HepG2 (cell line): ENCODE data around the gene YBX2. TPM values are rescaled to one million over a fixed set of nuclear protein-coding genes. Genes with fewer than 3 reads are reported as not detected.
A peak's percentile ranks its signal among the peaks of the same experiment; 100 is the strongest.

Experiments
- HOXA5 ChIP-seq: sonication (generic); formaldehyde crosslinking; IDR thresholded peaks from 2 replicates; pipeline ENCODE4 v1.4.0; 2020; ENCODE audit warnings: missing genetic modification reagents
- NFE2L1 ChIP-seq: sonication (generic); formaldehyde crosslinking; IDR thresholded peaks from 2 replicates; pipeline ENCODE4 v1.4.0; 2020; ENCODE audit warnings: missing genetic modification reagents, mild to moderate bottlenecking, borderline replicate concordance
- NR1H2 ChIP-seq: sonication (generic); formaldehyde crosslinking; IDR thresholded peaks from 2 replicates; pipeline ENCODE4 v1.8.1; 2022; ENCODE audit warnings: low read depth, missing genetic modification reagents, borderline replicate concordance
- POLR2G ChIP-seq: fragments of 200-400 bp; formaldehyde crosslinking; IDR thresholded peaks from 2 replicates; pipeline ENCODE4 v1.6.1; 2018; ENCODE audit warnings: mild to moderate bottlenecking, low read depth, low read length, moderate library complexity
- REPIN1 ChIP-seq: sonication (generic); formaldehyde crosslinking; IDR thresholded peaks from 2 replicates; pipeline ENCODE4 v1.8.0; 2022; ENCODE audit warnings: missing genetic modification reagents, low read depth, mild to moderate bottlenecking, borderline replicate concordance
- RFXAP ChIP-seq: sonication (generic); formaldehyde crosslinking; IDR thresholded peaks from 2 replicates; pipeline ENCODE4 v1.4.0; 2020; ENCODE audit warnings: missing genetic modification reagents, borderline replicate concordance
- SMYD3 ChIP-seq: sonication (generic); formaldehyde crosslinking; IDR thresholded peaks from 2 replicates; pipeline ENCODE4 v1.8.1; 2023; ENCODE audit warnings: mild to moderate bottlenecking, missing genetic modification reagents
- TGIF2 ChIP-seq: IDR thresholded peaks from 2 replicates; pipeline ENCODE4 v1.6.1; 2016; ENCODE audit warnings: control low read depth, missing compliant biosample characterization
- ZKSCAN1 ChIP-seq: fragments of 150-350 bp; IDR thresholded peaks from 2 replicates; pipeline ENCODE4 v1.6.1; 2014; ENCODE audit warnings: low read length
- ZNF160 ChIP-seq: sonication (generic); formaldehyde crosslinking; IDR thresholded peaks from 2 replicates; pipeline ENCODE4 v1.8.0; 2022; ENCODE audit warnings: mild to moderate bottlenecking, inconsistent platforms, missing genetic modification reagents
- ZNF235 ChIP-seq: sonication (generic); formaldehyde crosslinking; IDR thresholded peaks from 2 replicates; pipeline ENCODE4 v1.8.1; 2023; ENCODE audit warnings: mild to moderate bottlenecking, missing genetic modification reagents, borderline replicate concordance
- ZNF264 ChIP-seq: sonication (generic); formaldehyde crosslinking; IDR thresholded peaks from 2 replicates; pipeline ENCODE4 v1.4.0; 2020; ENCODE audit warnings: missing genetic modification reagents
- ZNF30 ChIP-seq: sonication (generic); formaldehyde crosslinking; IDR thresholded peaks from 2 replicates; pipeline ENCODE4 v1.5.0; 2020; ENCODE audit warnings: mild to moderate bottlenecking, missing genetic modification reagents
- ZNF446 ChIP-seq: sonication (generic); formaldehyde crosslinking; IDR thresholded peaks from 2 replicates; pipeline ENCODE4 v1.5.0; 2020; ENCODE audit warnings: mild to moderate bottlenecking, missing genetic modification reagents
- ZNF83 ChIP-seq: sonication (generic); formaldehyde crosslinking; IDR thresholded peaks from 2 replicates; pipeline ENCODE4 v1.4.0; 2020; ENCODE audit warnings: missing genetic modification reagents, mild to moderate bottlenecking, borderline replicate concordance
- polyA plus RNA-seq, 8 experiments: library from polyadenylated mRNA; depleted of rRNA in 3 of 8; stranded (reverse) in 7 of 8; unstranded in 1 of 8; fragments of >200 nt; fragmentation: Illumina TruSeq in 4 of 8; extraction: Trizol in 4 of 8; gene quantifications; 2 replicates each; pipeline versions ENCODE4 v1.2.1 to v1.2.3, GENCODE V29; 2011 to 2016; ENCODE audit warnings: low read depth in 4 of 8, missing spikeins in 1 of 8, mixed read lengths in 1 of 8; ENCODE audit not compliant: insufficient read depth in 1 of 8
- total RNA-seq, 5 experiments: library from RNA; depleted of rRNA; stranded (reverse); fragments of >200 nt; fragmentation: Illumina TruSeq; extraction: Trizol; gene quantifications; 2 replicates each; pipeline ENCODE4 v1.2.3, GENCODE V29; 2016; ENCODE audit warnings: low read depth in 1 of 5
- TF ChIP-seq, protein P1 (sequence below): sonication (generic); formaldehyde crosslinking; IDR thresholded peaks from 2 replicates; pipeline ENCODE4 v1.8.1; 2023; ENCODE audit warnings: mild to moderate bottlenecking, missing genetic modification reagents, borderline replicate concordance
- TF ChIP-seq, protein P2 (sequence below): sonication (generic); formaldehyde crosslinking; IDR thresholded peaks from 2 replicates; pipeline ENCODE4 v1.5.0; 2020; ENCODE audit warnings: missing genetic modification reagents, mild to moderate bottlenecking, borderline replicate concordance
- TF ChIP-seq, protein P3 (sequence below): sonication (generic); formaldehyde crosslinking; IDR thresholded peaks from 2 replicates; pipeline ENCODE4 v1.4.0; 2020; ENCODE audit warnings: missing genetic modification reagents

YBX2 gene
- total and polyA plus RNA-seq, 2 of the 13 experiments (the other 11 are each of a cell fraction or from before 2014, with no cell fraction given): 0.12 to 0.22 TPM

DNA sequence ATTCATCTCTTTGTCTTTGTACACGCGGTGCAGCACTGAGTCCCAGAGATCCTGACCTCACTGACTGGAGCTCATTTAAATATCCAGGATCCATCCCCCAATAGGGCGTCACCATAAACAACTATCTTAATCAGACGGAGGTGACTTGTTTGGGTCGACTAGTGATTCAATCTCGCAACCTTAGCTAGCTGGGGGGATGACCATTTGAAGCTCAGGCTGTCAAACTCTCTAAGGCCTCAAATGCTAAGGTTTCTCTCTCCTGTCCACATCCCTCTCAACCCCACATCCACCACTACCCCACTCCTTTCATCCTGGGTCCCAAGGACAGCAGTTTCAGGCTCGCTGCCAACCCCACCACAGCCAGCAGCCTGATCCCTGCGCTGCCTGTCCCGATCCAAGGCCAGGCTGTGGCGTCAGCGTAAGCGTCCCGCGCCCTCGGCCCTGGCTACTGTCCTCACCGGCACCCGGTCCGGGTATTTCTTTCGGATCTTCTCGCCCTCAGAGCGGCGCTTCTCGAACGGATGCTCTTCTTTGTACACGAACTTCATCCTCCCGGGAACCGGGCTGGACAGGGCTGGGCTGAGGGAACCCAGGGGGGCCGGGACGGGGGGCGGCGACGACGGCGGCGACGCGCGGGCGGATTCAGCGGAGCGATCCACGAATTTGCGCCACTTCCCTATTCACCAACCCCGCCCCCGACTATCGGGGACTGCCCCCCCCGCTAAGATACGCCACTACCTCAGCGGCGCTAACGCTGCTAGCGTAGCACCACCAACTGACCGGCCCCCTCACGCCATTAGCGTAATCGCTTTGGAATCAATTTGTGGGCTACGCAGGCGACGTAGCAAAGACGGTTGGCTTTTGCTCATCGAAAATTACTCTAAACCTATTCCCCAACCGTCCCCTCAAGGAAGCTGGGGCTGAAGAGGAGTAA lies 52.4 kb downstream of the YBX2 start, which contains the start of gene GABARAP (continued):
- TF ChIP-seq ZNF264 (no peak), POLR2G (no peak; the same call in 1 of the 2 replicates), ZNF160 (CRISPR knock-in tag) (no peak), NR1H2 (CRISPR knock-in tag) (0 out of 2 replicates have a peak, but pooled peaks have one; percentile 64), HOXA5 (peak; percentile 85), REPIN1 (CRISPR knock-in tag) (no peak), ZNF446 (no peak), SMYD3 (CRISPR knock-in tag) (no peak), ZNF83 (CRISPR knock-in tag) (0 out of 2 replicates have a peak, but pooled peaks have one; percentile 28), ZKSCAN1 (no peak), TGIF2 (CRISPR knock-in tag) (no peak), NFE2L1 (CRISPR knock-in tag) (no peak), RFXAP (no peak; the same call in 1 of the 2 replicates), ZNF30 (no peak), ZNF235 (peak; percentile 50; the same call in 1 of the 2 replicates)
- TF ChIP-seq, protein P1, sequence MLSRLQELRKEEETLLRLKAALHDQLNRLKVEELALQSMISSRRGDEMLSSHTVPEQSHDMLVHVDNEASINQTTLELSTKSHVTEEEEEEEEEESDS (CRISPR knock-in tag): no peak
- TF ChIP-seq, protein P2, sequence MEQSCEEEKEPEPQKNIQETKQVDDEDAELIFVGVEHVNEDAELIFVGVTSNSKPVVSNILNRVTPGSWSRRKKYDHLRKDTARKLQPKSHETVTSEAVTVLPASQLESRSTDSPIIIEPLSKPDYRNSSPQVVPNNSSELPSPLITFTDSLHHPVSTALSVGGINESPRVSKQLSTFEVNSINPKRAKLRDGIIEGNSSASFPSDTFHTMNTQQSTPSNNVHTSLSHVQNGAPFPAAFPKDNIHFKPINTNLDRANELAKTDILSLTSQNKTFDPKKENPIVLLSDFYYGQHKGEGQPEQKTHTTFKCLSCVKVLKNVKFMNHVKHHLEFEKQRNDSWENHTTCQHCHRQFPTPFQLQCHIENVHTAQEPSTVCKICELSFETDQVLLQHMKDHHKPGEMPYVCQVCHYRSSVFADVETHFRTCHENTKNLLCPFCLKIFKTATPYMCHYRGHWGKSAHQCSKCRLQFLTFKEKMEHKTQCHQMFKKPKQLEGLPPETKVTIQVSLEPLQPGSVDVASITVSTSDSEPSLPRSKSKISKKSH (CRISPR knock-in tag): peak; percentile 39; the same call in 1 of the 2 replicates
- TF ChIP-seq, protein P3, sequence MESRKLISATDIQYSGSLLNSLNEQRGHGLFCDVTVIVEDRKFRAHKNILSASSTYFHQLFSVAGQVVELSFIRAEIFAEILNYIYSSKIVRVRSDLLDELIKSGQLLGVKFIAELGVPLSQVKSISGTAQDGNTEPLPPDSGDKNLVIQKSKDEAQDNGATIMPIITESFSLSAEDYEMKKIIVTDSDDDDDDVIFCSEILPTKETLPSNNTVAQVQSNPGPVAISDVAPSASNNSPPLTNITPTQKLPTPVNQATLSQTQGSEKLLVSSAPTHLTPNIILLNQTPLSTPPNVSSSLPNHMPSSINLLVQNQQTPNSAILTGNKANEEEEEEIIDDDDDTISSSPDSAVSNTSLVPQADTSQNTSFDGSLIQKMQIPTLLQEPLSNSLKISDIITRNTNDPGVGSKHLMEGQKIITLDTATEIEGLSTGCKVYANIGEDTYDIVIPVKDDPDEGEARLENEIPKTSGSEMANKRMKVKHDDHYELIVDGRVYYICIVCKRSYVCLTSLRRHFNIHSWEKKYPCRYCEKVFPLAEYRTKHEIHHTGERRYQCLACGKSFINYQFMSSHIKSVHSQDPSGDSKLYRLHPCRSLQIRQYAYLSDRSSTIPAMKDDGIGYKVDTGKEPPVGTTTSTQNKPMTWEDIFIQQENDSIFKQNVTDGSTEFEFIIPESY (CRISPR knock-in tag): no peak
